GM15510 (cell line): ENCODE results near the gene MEIOB.

Experiments used
- POLR2A ChIP-seq: IDR thresholded peaks from 3 replicates; pipeline ENCODE4 v1.6.1; 2011; ENCODE audit warnings: borderline replicate concordance; ENCODE audit not compliant: insufficient read length; ENCODE audit errors: extremely low read depth

MEIOB gene

GRCh38 chr16:1818204-1818872 is 53.6 kb downstream of the MEIOB start:
- no peak for TF ChIP-seq POLR2A

- TF ChIP-seq POLR2A: no peak
These were observed 54.2 kb downstream of the MEIOB start for GRCh38 chr16:1817716-1818115.

- no peak for TF ChIP-seq POLR2A
These were observed 54.7 kb downstream of the MEIOB start for GRCh38 chr16:1817276-1817589.

- TF ChIP-seq POLR2A: no peak
These were observed 55.3 kb downstream of the MEIOB start for GRCh38 chr16:1816396-1817275.

- no peak for TF ChIP-seq POLR2A
These were observed 56.5 kb downstream of the MEIOB start for GRCh38 chr16:1815461-1815860.

GRCh38 chr16:1812732-1813163 is 59.2 kb downstream of the MEIOB start:
- no peak for TF ChIP-seq POLR2A

- TF ChIP-seq POLR2A: no peak
These were observed 61.4 kb downstream of the MEIOB start for GRCh38 chr16:1810536-1810935.

- TF ChIP-seq POLR2A: no peak
These were observed 61.9 kb downstream of the MEIOB start for GRCh38 chr16:1810106-1810505.

GRCh38 chr16:1809281-1809801 is 62.6 kb downstream of the MEIOB start:
- TF ChIP-seq POLR2A: no peak

GRCh38 chr16:1808691-1809090 is 63.3 kb downstream of the MEIOB start:
- no peak for TF ChIP-seq POLR2A

- no peak for TF ChIP-seq POLR2A
These were observed 64.3 kb downstream of the MEIOB start for GRCh38 chr16:1807626-1808025.

GRCh38 chr16:1800701-1801100 is 71.3 kb downstream of the MEIOB start:
- TF ChIP-seq POLR2A: no peak

GRCh38 chr16:1794908-1795666 is 76.9 kb downstream of the MEIOB start:
- no peak for TF ChIP-seq POLR2A

- no peak for TF ChIP-seq POLR2A
These were observed 77.6 kb downstream of the MEIOB start for GRCh38 chr16:1794221-1794871.

- TF ChIP-seq POLR2A: no peak
These were observed 78.3 kb downstream of the MEIOB start, which contains the start of gene IGFALS for GRCh38 chr16:1793578-1794220. IGFALS (minus strand) TSS chr16:1793705; CDS start chr16:1793652, 53 bp downstream.
